ENCODE data around the gene ZNF764.

DNA sequence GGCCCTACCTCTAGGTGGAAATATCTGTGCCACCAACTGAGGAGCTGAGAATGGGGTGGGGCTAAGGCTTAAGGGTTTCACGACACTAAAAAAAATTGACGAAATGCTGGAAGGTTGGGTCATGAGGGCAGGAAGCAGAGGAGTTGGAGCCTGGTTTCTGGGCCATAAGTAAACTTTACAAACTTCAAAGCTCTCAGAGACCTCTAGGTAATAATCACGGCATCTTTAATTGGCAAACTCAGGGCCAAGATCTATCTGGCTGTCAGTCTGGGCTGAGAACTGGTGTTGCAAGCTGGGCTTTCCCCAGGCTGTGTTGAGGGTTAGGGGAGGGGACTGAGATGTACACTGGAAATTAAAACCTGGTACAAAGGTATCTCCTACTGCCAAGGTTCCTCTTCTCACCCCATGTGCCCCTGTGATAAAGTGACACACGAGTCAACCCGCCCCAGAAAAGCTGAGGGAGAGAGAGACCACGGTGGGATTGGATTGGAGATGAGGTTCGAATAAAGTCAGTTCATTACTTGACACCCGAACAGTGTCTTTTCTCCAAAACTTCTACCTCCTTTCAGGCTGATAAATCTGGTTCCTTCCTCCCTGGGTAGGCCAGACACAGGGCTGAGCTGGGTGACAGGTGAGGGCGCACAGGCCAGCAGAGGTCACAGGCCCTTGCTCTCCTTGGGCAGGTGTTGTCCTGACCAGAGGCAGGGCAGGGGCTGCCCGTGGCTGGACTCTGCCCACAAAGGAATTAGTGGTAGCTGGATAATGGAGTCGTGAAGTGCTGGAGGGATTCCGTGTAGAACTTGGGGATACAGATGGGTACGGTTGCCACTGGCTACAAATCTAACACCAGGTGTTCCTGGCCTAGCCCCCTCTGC is 27.8 kb downstream of the ZNF764 start:
- TF ChIP-seq, protein P1, sequence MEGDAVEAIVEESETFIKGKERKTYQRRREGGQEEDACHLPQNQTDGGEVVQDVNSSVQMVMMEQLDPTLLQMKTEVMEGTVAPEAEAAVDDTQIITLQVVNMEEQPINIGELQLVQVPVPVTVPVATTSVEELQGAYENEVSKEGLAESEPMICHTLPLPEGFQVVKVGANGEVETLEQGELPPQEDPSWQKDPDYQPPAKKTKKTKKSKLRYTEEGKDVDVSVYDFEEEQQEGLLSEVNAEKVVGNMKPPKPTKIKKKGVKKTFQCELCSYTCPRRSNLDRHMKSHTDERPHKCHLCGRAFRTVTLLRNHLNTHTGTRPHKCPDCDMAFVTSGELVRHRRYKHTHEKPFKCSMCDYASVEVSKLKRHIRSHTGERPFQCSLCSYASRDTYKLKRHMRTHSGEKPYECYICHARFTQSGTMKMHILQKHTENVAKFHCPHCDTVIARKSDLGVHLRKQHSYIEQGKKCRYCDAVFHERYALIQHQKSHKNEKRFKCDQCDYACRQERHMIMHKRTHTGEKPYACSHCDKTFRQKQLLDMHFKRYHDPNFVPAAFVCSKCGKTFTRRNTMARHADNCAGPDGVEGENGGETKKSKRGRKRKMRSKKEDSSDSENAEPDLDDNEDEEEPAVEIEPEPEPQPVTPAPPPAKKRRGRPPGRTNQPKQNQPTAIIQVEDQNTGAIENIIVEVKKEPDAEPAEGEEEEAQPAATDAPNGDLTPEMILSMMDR (IDR thresholded peaks at IDR 0.05): no peak
- TF ChIP-seq POLR2AphosphoS5 (IDR thresholded peaks at IDR 0.05; ENCODE audit: insufficient read depth in 1 of 2, low read depth in 1 of 2) (no peak), POLR2A (IDR thresholded peaks at IDR 0.05) (no peak)
